Small intestine (tissue), 7 donors: ENCODE results near the gene CHMP3. TPM values are rescaled to one million over a fixed set of nuclear protein-coding genes. Genes with fewer than 3 reads are reported as not detected.
"Not testable (repeated sequence)": the region's sequence is repeated elsewhere in the genome, so short reads cannot be mapped to it uniquely, and the experiment has no call there.

Experiments used
- DNase-seq, 2 donors: peaks; one replicate each; pipeline versions ENCODE4 v3.0.0 to v3.0.0-alpha.2; 2013
- FAIRE-seq: peaks from 2 replicates; lab custom pipeline; 2012; peaks lifted over from hg19 to GRCh38; lab: Jason Lieb, UNC
- H3K27ac ChIP-seq, 3 donors: one replicate each; pipeline ENCODE4 v1.5.1; 2013; ENCODE audit warnings: low read length in 2 of 3, mild to moderate bottlenecking in 2 of 3, control low read depth in 1 of 3, inconsistent platforms in 1 of 3, low read depth in 1 of 3, moderate library complexity in 1 of 3
- H3K27me3 ChIP-seq, 3 donors: one replicate each; pipeline ENCODE4 v1.6.1; 2013; ENCODE audit warnings: low read length in 3 of 3, inconsistent platforms in 1 of 3; ENCODE audit not compliant: control insufficient read depth in 3 of 3, insufficient read depth in 3 of 3
- H3K36me3 ChIP-seq, 3 donors: one replicate each; pipeline ENCODE4 v1.6.1; 2013; ENCODE audit warnings: low read length in 3 of 3, inconsistent platforms in 1 of 3, low read depth in 1 of 3, mild to moderate bottlenecking in 1 of 3, moderate library complexity in 1 of 3; ENCODE audit not compliant: control insufficient read depth in 3 of 3, insufficient read depth in 2 of 3
- H3K4me1 ChIP-seq, 3 donors: one replicate each; pipeline ENCODE4 v1.6.1; 2013; ENCODE audit warnings: low read length in 2 of 3, inconsistent platforms in 1 of 3, low read depth in 1 of 3, mild to moderate bottlenecking in 1 of 3, moderate library complexity in 1 of 3; ENCODE audit not compliant: control insufficient read depth in 3 of 3, insufficient read depth in 2 of 3
- H3K4me3 ChIP-seq, 3 donors: one replicate each; pipeline ENCODE4 v1.5.1; 2013; ENCODE audit warnings: low read length in 3 of 3, control low read depth in 1 of 3, inconsistent platforms in 1 of 3, low read depth in 1 of 3, mild to moderate bottlenecking in 1 of 3, moderate library complexity in 1 of 3
- H3K9me3 ChIP-seq, 2 donors: one replicate each; pipeline ENCODE4 v1.6.1; 2013; ENCODE audit warnings: low read depth in 1 of 2, low read length in 1 of 2; ENCODE audit not compliant: control insufficient read depth in 2 of 2, insufficient read depth in 1 of 2
- WGBS, 3 donors: extraction: QIAGEN DNeasy Blood & Tissue Kit; methylation state at CpG; one replicate each; pipeline ENCODE4 v1.1.7; 2013; 5-methylcytosine and 5-hydroxymethylcytosine counted together
- polyA plus RNA-seq, 4 donors: library from polyadenylated mRNA; stranded (reverse) in 3 of 4; unstranded in 1 of 4; fragments of 200-250 nt in 3 of 4; fragments of 120-200 nt in 1 of 4; gene quantifications; one replicate each; pipeline versions ENCODE4 v1.2.1 to v1.2.3, GENCODE V29; 2013
- donor health status: healthy with polysubstance abuse.
- donor health status: control.
- donor health status: control.
- donor health status: Bipolar disorder and iron deficiency.
- donor health status: healthy.

CHMP3 gene
- polyA plus RNA-seq, 4 donors = 107 to 125 (median 119) TPM

DNA sequence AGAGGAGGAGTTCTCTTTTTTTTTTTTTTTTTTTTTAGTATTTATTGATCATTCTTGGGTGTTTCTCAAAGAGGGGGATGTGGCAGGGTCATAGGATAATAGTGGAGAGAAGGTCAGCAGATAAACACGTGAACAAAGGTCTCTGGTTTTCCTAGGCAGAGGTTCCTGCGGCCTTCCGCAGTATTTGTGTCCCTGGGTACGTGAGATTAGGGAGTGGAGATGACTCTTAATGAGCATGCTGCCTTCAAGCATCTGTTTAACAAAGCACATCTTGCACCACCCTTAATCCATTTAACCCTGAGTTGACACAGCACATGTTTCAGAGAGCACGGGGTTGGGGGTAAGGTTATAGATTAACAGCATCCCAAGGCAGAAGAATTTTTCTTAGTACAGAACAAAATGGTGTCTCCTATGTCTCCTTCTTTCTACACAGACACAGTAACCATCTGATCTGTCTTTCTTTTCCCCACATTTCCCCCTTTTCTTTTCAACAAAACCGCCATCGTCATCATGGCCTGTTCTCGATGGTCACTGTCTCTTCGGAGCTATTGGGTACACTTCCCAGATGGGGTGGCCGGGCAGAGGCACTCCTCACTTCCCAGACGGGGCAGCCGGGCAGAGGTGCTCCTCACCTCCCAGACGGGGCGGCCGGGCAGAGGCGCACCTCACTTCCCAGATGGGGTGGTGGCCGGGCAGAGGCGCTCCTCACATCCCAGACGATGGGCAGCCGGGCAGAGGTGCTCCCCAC is 14.9 kb downstream of the CHMP3 start:
- Histone ChIP-seq H3K9me3 (peaks cover 2 to 58% of the 10 kb centered on the region in 2 donors), H3K36me3 (peaks cover 0 to 18% (median 7%) of the 10 kb centered on the region in 3 donors)
- H3K4me3 ChIP-seq, H3K27me3 ChIP-seq, FAIRE-seq, DNase-seq, H3K27ac ChIP-seq, H3K4me1 ChIP-seq: not testable (repeated sequence)
- WGBS, 3 donors = 97 to 98% (median 98%) methylated on average over 19 of the region's 20 CpGs

- not testable (repeated sequence) for H3K4me1 ChIP-seq, H3K4me3 ChIP-seq, H3K27me3 ChIP-seq, H3K27ac ChIP-seq, DNase-seq, FAIRE-seq
- 97 to 99% (median 97%) methylated on average over 34 to 49 of the region's 49 CpGs for WGBS, 3 donors
- Histone ChIP-seq H3K9me3 (peaks cover 2 to 39% of the 10 kb centered on the region in 2 donors), H3K36me3 (peaks cover 0 to 15% (median 7%) of the 10 kb centered on the region in 3 donors)
Measured at GRCh38 chr2:86545296-86545924, 17.8 kb downstream of the CHMP3 start.

GRCh38 chr2:86544278-86545099 is 18.8 kb downstream of the CHMP3 start:
- H3K4me1 ChIP-seq, FAIRE-seq, DNase-seq, H3K4me3 ChIP-seq, H3K27ac ChIP-seq, H3K27me3 ChIP-seq: not testable (repeated sequence)
- Histone ChIP-seq H3K9me3 (peaks cover 1 to 32% of the 10 kb centered on the region in 2 donors), H3K36me3 (peaks cover 0 to 11% (median 7%) of the 10 kb centered on the region in 3 donors)
- 96 to 98% (median 97%) methylated on average over 18 to 26 of the region's 32 CpGs for WGBS, 3 donors

GRCh38 chr2:86543793-86544192 is 19.4 kb downstream of the CHMP3 start:
- Histone ChIP-seq H3K36me3 (peaks cover 0 to 9% (median 4%) of the 10 kb centered on the region in 3 donors), H3K4me1 (peaks cover 0 to 4% (median 0%) of the 10 kb centered on the region in 3 donors), H3K4me3 (no peak overlapping the region), H3K9me3 (peaks cover 0 to 25% of the 10 kb centered on the region in 2 donors), H3K27me3 (no peaks in the 10 kb centered on the region), H3K27ac (no peak overlapping the region)
- DNase-seq (no peak), FAIRE-seq (no peak)
- 72 to 90% (median 89%) methylated on average over 2 of the region's 2 CpGs for WGBS, 3 donors

DNA sequence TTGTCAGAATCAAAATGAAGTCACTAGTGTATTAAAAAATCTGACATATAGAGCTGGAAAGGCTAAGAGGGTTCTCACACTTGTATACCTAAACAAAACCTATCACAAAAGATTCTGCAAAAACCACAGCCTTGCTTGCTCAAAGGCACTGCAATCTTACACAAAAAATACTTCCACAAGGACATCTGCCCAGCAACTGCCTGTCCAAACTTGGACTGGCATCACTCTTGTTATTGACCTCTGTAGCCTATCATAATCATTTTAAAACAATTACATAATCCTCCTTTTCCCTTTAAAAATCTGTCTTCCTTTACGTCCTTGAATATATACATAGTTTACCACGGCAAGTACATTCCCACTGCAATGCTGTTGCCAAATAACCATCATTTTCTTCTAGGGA is 19.9 kb downstream of the CHMP3 start:
- 65 to 87% (median 86%) methylated on average over 2 of the region's 2 CpGs for WGBS, 3 donors
- FAIRE-seq (no peak), DNase-seq (no peak)
- no peak overlapping the region for H3K4me3 ChIP-seq
- no peak overlapping the region for H3K27ac ChIP-seq
- H3K9me3 ChIP-seq = peaks cover 0 to 22% of the 10 kb centered on the region in 2 donors
- no peaks in the 10 kb centered on the region for H3K27me3 ChIP-seq
- peaks cover 0 to 7% (median 3%) of the 10 kb centered on the region in 3 donors for H3K36me3 ChIP-seq
- peaks cover 0 to 4% (median 0%) of the 10 kb centered on the region in 3 donors for H3K4me1 ChIP-seq

- Histone ChIP-seq H3K36me3 (peaks cover 0 to 7% (median 3%) of the 10 kb centered on the region in 3 donors), H3K27me3 (no peaks in the 10 kb centered on the region), H3K4me1 (peaks cover 0 to 4% (median 0%) of the 10 kb centered on the region in 3 donors), H3K27ac (no peak overlapping the region), H3K4me3 (no peak overlapping the region), H3K9me3 (peaks cover 0 to 20% of the 10 kb centered on the region in 2 donors)
- FAIRE-seq = no peak
- WGBS, 3 donors = 24 to 44% (median 41%) methylated on average over 1 of the region's 1 CpG
- DNase-seq = no peak
Measured at GRCh38 chr2:86542814-86543213, 20.4 kb downstream of the CHMP3 start.

DNA sequence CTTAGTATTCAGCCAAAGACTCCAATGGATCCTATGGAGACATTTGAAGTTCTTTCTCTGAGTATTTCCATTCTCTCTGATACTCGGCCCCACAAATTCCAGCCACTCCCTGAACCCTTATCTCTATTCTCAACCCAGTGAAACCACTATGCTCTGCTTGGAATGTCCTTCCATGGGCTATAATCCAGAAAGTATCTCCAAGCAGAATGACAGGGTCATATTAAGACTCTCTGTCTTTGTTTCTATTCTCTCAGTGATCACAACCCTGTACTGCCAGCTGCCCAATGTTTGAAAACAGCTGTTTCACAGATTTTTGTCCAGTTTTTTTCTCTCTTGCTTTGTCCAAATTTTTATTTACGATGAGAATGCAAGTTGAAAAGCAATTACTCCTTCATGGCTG is 21.9 kb downstream of the CHMP3 start:
- 51 to 53% (median 52%) methylated on average over 2 of the region's 2 CpGs for WGBS, 3 donors
- Histone ChIP-seq H3K4me1 (peaks cover 0 to 4% (median 0%) of the 10 kb centered on the region in 3 donors), H3K9me3 (peaks cover 0 to 10% of the 10 kb centered on the region in 2 donors), H3K27me3 (no peaks in the 10 kb centered on the region), H3K4me3 (no peak overlapping the region), H3K27ac (peak overlapping the region in 1 of 3 donors; percentile 16), H3K36me3 (peaks cover 0 to 5% (median 3%) of the 10 kb centered on the region in 3 donors)
- FAIRE-seq = no peak
- peak; percentile 31 to 35 for DNase-seq

GRCh38 chr2:86533589-86533988 is 29.7 kb downstream of the CHMP3 start:
- WGBS, 3 donors = 97 to 99% (median 97%) methylated on average over 3 of the region's 3 CpGs
- FAIRE-seq (no peak), DNase-seq (no peak)
- H3K27ac ChIP-seq = no peak overlapping the region
- H3K4me1 ChIP-seq = no peaks in the 10 kb centered on the region
- H3K36me3 ChIP-seq = peaks cover 2 to 9% (median 2%) of the 10 kb centered on the region in 3 donors
- peaks cover 0 to 19% of the 10 kb centered on the region in 2 donors for H3K9me3 ChIP-seq
- no peak overlapping the region for H3K4me3 ChIP-seq
- H3K27me3 ChIP-seq = no peaks in the 10 kb centered on the region
